Skeletal muscle satellite cell (primary cell): ENCODE data around the gene SUPT4H1.

Experiments used
- H3K27me3 ChIP-seq: 2 replicates; pipeline ENCODE4 v1.7.0; 2013; ENCODE audit warnings: low read length; ENCODE audit not compliant: control insufficient read depth, insufficient read depth
- H3K36me3 ChIP-seq: 2 replicates; pipeline ENCODE4 v1.7.0; 2013; ENCODE audit warnings: mild to moderate bottlenecking, control low read depth, low read length; ENCODE audit not compliant: insufficient read depth
- H3K4me1 ChIP-seq: 2 replicates; pipeline ENCODE4 v1.7.0; 2013; ENCODE audit warnings: low read length; ENCODE audit not compliant: control insufficient read depth, insufficient read depth
- H3K4me2 ChIP-seq: 2 replicates; pipeline ENCODE4 v1.7.0; 2013; ENCODE audit warnings: mild to moderate bottlenecking, low read length
- H3K4me3 ChIP-seq: 2 replicates; pipeline ENCODE4 v1.7.0; 2013; ENCODE audit warnings: low read length
- H3K9ac ChIP-seq: 2 replicates; pipeline ENCODE4 v1.7.0; 2013; ENCODE audit warnings: mild to moderate bottlenecking, low read depth, low read length, moderate library complexity
- H3K9me3 ChIP-seq: replicated peaks from 2 replicates; pipeline ENCODE4 v1.7.0; 2013; ENCODE audit warnings: mild to moderate bottlenecking, control low read depth, low read length

The SUPT4H1 gene

DNA sequence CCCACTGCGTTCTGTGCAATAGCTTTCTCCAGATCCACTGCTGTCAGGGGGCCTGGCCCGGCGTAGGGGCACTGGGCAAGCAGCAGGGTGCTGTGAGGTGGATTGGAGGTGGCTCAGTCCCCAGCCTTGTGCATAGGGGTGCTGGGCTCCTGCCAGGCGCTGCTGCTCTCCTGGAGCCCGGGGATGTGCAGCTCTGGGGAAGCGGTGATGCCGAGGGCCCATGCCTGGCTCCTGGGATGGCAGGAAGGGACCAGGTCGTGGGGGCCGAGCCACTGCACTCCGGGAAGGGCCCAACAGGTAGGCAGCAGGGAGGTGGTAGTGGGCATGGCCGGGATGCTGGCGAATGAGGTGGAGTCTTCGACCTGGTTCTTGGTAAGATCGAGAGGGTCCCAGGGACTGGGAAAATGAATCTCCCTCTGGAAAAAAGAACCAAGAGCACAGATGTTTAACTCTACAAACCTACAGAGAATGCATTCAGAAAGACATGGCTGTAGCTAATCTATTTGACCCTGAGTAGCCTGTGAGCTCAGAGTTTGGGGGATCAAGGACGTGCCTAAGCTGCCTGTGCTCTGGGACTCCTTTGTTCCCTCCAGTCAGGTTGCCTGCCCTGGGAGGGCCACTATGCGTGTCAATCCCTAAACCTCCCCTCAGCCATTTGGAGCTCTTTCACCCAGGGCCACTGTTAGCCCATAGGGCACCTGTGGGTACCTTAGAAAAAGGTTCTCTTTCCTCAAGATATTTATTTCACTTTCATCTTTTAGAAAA lies 6.6 kb upstream of the SUPT4H1 start:
- H3K9ac ChIP-seq, result no peak overlapping the region
- H3K4me2 ChIP-seq, result no peak overlapping the region
- no peaks in the 10 kb centered on the region for H3K9me3 ChIP-seq
- H3K4me3 ChIP-seq, result no peak overlapping the region
- peaks cover 18% of the 10 kb centered on the region for H3K27me3 ChIP-seq
- H3K4me1 ChIP-seq, result no peaks in the 10 kb centered on the region
- H3K36me3 ChIP-seq, result no peaks in the 10 kb centered on the region

DNA sequence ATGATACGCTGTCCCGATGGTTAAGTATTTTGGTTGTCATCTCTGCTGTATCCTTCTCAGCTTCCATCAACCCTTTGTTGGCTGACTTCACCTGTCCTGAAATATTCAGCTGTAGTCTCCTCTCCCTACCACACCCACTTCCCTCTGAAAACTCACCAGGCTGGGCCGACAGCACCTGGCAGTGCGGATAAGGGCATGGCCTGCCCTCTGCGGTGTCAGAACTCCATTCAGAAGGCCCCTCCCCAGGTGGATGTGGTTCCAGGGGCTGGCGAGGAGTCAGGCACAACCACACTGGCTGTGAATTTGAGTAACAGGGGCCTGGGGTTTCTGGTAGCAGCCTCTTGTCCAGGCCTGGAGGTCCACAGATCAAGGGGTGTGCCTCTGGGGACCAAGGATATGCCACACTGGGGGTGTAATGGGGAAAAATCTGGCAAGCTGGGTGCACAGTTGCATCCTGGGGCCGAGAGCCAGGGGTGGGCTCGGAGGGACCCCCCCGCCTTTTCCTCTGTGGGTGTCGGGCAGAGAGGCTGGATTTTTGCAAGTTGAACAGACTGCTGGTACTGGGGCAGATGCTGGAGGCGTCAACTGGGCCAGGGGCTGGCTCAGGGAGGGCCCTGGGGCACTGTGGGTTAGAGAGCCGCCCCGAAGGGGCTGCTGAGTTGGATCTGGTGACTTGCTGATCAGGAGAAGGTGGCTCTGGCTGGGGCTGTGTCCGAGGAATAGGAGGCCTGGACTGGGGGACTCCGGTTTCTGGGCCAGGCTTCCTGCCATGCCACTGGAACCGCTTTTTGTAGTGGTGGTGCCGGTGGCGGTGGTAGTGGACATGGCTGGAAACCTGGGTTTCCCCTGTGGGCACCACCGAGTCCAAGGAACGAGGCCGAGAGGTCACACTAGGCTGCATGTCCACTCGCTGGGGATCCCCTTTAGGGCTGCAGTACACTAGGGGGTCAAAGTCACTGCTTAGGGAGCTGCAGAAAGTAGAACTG lies 5.6 kb upstream of the SUPT4H1 start:
- Histone ChIP-seq H3K9ac (no peak overlapping the region), H3K4me2 (no peak overlapping the region), H3K27me3 (peaks cover 11% of the 10 kb centered on the region), H3K4me3 (no peak overlapping the region), H3K9me3 (no peaks in the 10 kb centered on the region), H3K4me1 (peaks cover 4% of the 10 kb centered on the region), H3K36me3 (no peaks in the 10 kb centered on the region)

DNA sequence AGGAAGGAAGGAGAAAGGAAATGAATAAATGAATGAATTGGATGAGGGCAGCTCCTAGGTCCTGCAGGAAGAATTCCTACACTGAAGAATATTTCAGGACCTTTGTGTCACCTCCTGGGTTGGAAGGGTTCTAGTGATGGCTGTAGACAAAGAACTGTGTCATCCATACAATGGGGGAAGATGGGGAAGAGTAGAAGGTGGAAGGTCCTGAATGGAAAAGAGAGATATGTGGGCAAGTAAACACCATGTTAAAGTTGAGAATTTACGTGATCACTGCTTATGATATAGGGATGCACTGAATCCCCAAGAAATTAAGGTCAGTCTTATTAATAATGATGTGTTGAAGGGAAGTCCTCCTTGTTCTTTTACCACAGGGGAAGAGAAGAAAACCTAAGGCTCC lies 4.2 kb upstream of the SUPT4H1 start:
- Histone ChIP-seq H3K36me3 (no peaks in the 10 kb centered on the region), H3K4me3 (no peak overlapping the region), H3K9ac (no peak overlapping the region), H3K4me1 (peaks cover 6% of the 10 kb centered on the region), H3K9me3 (no peaks in the 10 kb centered on the region), H3K4me2 (no peak overlapping the region), H3K27me3 (peaks cover 7% of the 10 kb centered on the region)

DNA sequence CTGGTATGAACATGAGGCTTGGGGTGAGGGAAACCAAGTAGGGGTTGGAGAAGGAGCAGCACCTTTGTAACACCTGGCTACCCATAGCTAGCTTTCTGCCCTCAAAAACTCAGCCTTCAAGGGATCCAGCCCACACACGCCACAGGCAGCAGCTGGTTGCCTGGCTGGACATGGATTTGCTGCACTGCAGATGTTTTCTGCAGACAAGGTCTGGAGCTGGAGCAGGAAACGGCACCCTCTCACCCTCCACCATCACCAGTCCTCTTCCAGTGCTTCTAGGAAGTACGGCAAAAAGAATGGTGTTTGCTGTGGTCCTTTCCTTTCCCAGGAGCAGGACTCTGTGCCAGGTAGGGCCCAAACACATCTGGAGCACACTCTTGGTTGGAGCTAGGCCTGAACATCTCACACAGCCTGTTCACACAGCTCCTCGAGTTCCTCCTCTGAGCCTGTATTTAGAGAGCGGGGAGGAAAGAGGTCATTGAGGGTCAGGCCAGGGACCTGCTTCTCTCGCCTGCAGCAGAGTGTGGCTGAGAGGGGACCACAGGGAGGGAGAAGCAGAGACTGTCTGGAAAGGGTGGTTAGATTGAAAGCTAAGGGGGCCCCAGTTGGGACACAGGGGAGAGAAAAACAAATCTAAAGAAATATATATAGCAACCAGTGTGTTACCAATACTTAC lies 2.7 kb upstream of the SUPT4H1 start:
- H3K4me3 ChIP-seq, result no peak overlapping the region
- H3K27me3 ChIP-seq, result no peaks in the 10 kb centered on the region
- H3K4me2 ChIP-seq, result no peak overlapping the region
- peaks cover 2% of the 10 kb centered on the region for H3K36me3 ChIP-seq
- H3K9me3 ChIP-seq, result no peaks in the 10 kb centered on the region
- H3K4me1 ChIP-seq, result peaks cover 10% of the 10 kb centered on the region
- H3K9ac ChIP-seq, result no peak overlapping the region

DNA sequence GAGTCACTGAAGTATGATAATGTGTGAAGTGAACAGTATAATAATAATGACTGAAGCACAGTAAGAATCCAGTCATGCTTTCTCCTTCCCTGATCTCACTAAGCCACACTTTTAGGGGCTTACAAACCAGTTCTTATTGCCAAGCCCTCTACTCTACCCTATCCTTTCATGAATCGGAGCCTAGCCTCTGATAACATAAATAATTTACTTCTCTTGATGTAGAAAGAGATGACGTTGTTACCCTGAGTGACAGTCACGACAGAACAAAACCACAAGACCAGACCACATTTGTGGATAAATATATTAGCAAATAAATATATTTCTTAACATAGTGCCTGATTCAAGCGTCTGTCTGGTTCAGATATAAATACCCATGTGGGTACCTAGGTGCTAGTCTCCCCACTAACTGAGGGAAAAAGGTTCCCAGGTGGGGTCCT lies 1.4 kb upstream of the SUPT4H1 start:
- peak overlapping the region; percentile 91 for H3K4me3 ChIP-seq
- H3K9ac ChIP-seq, result peak overlapping the region; percentile 95
- H3K9me3 ChIP-seq, result no peaks in the 10 kb centered on the region
- peaks cover 15% of the 10 kb centered on the region for H3K36me3 ChIP-seq
- peak overlapping the region; percentile 88 for H3K4me2 ChIP-seq
- no peaks in the 10 kb centered on the region for H3K27me3 ChIP-seq
- peaks cover 10% of the 10 kb centered on the region for H3K4me1 ChIP-seq

DNA sequence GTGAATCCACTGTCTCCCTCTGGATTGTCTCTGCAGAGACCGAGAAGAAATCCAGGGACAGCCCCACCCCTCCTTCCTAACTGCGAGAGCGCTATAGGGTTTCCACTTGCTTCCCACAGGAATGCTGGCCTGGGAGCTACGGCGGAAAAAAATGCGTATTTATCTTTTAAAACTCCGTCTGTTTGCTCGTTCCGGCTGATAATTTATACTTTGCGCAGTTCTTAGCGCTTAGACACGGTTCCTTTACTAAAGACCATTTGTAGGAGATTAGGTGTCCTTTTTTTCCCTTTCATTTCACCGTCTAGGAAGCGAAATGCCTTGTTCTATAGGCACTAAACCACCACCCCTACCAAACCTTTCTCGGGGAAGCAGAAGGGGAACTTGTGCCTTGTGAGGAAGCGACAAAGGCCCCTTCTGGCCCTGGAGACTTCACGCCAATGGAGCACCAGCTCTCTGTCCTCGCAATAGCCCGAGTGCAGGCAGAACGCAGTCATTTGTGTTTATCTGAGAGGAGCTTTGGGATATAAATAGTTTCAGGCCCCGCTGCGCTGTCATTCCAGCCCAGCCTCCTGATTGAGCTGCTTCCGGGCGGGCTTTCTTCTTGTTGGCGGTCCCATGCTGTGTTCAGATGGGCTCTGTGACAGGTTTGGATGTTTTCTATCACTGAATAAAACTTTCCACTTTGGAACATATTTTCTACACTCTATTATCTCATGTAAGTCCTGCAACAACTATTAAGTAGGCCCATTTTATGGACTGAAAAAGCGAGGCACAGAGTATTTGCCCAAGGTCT lies 791 bp upstream of the SUPT4H1 start:
- H3K9ac ChIP-seq, result peak overlapping the region; percentile 95
- H3K4me3 ChIP-seq, result peak overlapping the region; percentile 91
- no peaks in the 10 kb centered on the region for H3K9me3 ChIP-seq
- peaks cover 21% of the 10 kb centered on the region for H3K36me3 ChIP-seq
- H3K27me3 ChIP-seq, result no peaks in the 10 kb centered on the region
- H3K4me1 ChIP-seq, result peaks cover 10% of the 10 kb centered on the region
- peak overlapping the region; percentile 88 for H3K4me2 ChIP-seq

DNA sequence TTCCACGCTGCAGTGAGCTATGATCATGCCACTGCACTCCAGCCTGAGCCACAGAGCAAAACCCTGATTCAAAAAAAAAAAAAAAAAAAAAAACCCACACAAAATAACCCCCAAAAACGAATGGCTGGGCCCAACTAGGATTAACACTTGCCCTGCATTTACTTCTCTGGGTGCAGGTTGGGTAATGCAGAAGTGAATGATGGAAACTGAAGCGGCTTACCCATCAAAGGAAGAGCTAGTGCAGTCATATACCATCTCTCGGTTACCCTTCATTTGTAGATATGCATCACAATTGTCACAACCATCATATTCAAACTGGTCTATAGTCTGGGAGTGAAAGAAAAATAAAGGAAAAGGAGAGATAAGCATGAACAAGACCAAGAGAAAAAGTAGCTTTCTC lies 819 bp downstream of the SUPT4H1 start:
- Histone ChIP-seq H3K4me2 (peak overlapping the region; percentile 88), H3K36me3 (peaks cover 37% of the 10 kb centered on the region), H3K9ac (peak overlapping the region; percentile 95), H3K4me3 (peak overlapping the region; percentile 91), H3K9me3 (no peaks in the 10 kb centered on the region), H3K4me1 (peaks cover 10% of the 10 kb centered on the region), H3K27me3 (no peaks in the 10 kb centered on the region)

DNA sequence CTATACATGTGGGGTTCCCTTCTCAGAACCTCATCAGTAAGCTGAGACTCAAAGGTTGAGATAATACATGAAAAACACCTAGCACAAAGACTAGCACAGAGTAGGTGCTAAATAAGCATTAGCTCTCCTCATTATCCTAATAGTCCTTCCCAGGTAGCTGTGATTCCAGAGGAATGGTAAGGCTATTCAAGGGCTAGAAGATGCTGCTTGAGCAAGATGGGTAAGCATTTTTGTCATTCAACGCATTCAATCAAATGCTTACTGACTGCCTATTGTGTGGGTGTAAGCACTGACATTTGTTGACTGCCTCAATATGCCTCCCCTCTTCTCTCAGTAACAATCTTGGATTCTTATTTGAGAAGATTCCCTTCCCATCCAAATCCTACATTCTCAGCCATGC lies 4.0 kb downstream of the SUPT4H1 start:
- H3K9me3 ChIP-seq, result no peaks in the 10 kb centered on the region
- H3K4me3 ChIP-seq, result no peak overlapping the region
- H3K9ac ChIP-seq, result no peak overlapping the region
- no peak overlapping the region for H3K4me2 ChIP-seq
- H3K36me3 ChIP-seq, result peaks cover 57% of the 10 kb centered on the region
- H3K27me3 ChIP-seq, result no peaks in the 10 kb centered on the region
- peaks cover 8% of the 10 kb centered on the region for H3K4me1 ChIP-seq

DNA sequence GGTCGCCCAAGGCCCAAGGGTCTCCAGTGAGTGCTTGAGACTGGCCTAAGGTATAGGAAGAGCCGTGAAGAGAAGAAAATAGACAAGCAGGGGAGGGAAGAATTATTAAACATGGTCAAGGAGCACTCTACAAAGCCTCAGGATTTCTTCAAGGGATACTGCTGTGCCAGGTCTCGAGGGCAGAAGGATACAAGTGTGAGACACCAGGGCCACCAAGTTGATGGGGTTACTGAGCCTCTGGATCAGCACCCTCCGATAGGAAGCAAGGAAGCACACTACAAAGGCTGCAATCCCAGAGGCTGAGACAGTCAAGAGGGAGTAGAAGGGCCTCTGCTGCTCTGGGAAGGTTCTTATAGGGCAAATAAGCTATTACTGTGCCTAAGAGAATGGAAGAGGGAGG lies 6.5 kb downstream of the SUPT4H1 start:
- no peak overlapping the region for H3K9ac ChIP-seq
- H3K9me3 ChIP-seq, result no peaks in the 10 kb centered on the region
- H3K4me3 ChIP-seq, result no peak overlapping the region
- H3K4me2 ChIP-seq, result no peak overlapping the region
- no peaks in the 10 kb centered on the region for H3K27me3 ChIP-seq
- H3K4me1 ChIP-seq, result no peaks in the 10 kb centered on the region
- peaks cover 57% of the 10 kb centered on the region for H3K36me3 ChIP-seq

DNA sequence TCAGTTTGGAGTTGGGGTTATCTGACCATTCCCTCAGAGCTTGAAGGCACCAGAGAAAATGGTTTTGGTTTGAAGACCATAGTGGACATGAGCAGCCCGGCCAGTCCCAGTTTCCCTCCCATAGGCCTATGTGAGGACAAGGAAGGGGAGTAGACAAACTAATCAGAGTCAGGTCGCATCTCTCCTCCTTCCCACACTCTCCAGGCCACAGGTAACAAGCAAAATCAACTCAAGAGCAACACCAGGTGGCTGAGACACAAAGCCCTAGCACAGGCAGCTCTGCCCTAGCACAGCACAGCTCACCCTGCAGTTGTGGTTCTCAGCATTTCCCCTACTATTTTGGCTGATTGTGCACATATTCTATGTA lies 7.2 kb downstream of the SUPT4H1 start:
- no peak overlapping the region for H3K4me3 ChIP-seq
- peaks cover 56% of the 10 kb centered on the region for H3K36me3 ChIP-seq
- H3K9me3 ChIP-seq, result no peaks in the 10 kb centered on the region
- H3K9ac ChIP-seq, result no peak overlapping the region
- no peaks in the 10 kb centered on the region for H3K27me3 ChIP-seq
- H3K4me2 ChIP-seq, result no peak overlapping the region
- no peaks in the 10 kb centered on the region for H3K4me1 ChIP-seq
